HFFc6 (cell line): ENCODE data around the gene ADAM22. TPM values are rescaled to one million over a fixed set of nuclear protein-coding genes. Genes with fewer than 3 reads are reported as not detected.

Experiments
- DNase-seq: peaks from one replicate; pipeline ENCODE4 v3.0.0-alpha.2; 2018
- H3K27ac Mint-ChIP-seq: 2 replicates; pipeline ENCODE4 v1.8.0; 2020; ENCODE audit warnings: mild to moderate bottlenecking, mixed read lengths
- H3K27me3 Mint-ChIP-seq: 2 replicates; pipeline ENCODE4 v1.8.0; 2021; ENCODE audit warnings: mild to moderate bottlenecking, moderate library complexity, mixed read lengths; ENCODE audit not compliant: insufficient read depth
- H3K36me3 Mint-ChIP-seq: 2 replicates; pipeline ENCODE4 v1.8.0; 2021; ENCODE audit warnings: low read depth, mixed read lengths
- H3K4me1 Mint-ChIP-seq: 2 replicates; pipeline ENCODE4 v1.8.0; 2020; ENCODE audit warnings: low read depth, mixed read lengths
- H3K4me3 Mint-ChIP-seq: 2 replicates; pipeline ENCODE4 v1.8.0; 2020; ENCODE audit warnings: mild to moderate bottlenecking, moderate library complexity, mixed read lengths
- H3K9me3 Mint-ChIP-seq: 2 replicates; pipeline ENCODE4 v1.8.0; 2020; ENCODE audit warnings: mild to moderate bottlenecking, mixed read lengths
- total RNA-seq, 6 experiments: library from RNA; stranded (reverse); fragmentation: NEBNext Ultra II Directional; extraction: Animal tissue kit (Norgen Biotek cat#: 25700); gene quantifications; 2 replicates in 1 of 6; 3 replicates in 5 of 6; pipeline ENCODE4 v1.2.3, GENCODE V29; 2021
- TF ChIP-seq, protein P1 (sequence below): fragments of 200-600 bp; sonication (generic); IDR thresholded peaks from 2 replicates; pipeline ENCODE4 v1.5.0; 2021; ENCODE audit warnings: antibody characterized with exemption, mild to moderate bottlenecking

The ADAM22 gene
- total RNA-seq, 6 experiments from 2014 or later, result 0.05 to 0.24 (median 0.12) TPM; not detected in 1

DNA sequence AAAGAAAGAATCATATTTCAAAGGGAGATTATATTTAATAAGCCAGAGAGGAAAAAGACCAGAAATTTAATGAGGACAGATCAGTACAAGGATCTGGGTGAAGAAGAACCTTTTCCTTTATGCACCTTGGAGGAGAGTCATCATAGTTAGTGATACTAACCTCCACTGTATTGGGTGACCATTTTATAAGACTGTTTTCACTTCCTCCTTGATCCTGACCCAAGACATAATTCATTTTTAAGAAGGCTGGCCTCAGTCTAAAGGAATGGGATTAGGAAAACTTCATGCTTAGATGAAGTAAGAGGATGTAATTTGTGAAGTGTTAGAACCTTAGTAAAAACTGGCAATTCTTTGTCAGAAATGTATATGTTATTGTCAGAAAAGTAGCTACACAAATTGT, 68.6 kb downstream of the ADAM22 start:
- Mint-ChIP-seq H3K27me3 (no peaks in the 10 kb centered on the region), H3K4me3 (no peak overlapping the region), H3K4me1 (no peaks in the 10 kb centered on the region), H3K9me3 (peaks cover 14% of the 10 kb centered on the region), H3K36me3 (no peaks in the 10 kb centered on the region), H3K27ac (no peak overlapping the region)
- TF ChIP-seq, protein P1, sequence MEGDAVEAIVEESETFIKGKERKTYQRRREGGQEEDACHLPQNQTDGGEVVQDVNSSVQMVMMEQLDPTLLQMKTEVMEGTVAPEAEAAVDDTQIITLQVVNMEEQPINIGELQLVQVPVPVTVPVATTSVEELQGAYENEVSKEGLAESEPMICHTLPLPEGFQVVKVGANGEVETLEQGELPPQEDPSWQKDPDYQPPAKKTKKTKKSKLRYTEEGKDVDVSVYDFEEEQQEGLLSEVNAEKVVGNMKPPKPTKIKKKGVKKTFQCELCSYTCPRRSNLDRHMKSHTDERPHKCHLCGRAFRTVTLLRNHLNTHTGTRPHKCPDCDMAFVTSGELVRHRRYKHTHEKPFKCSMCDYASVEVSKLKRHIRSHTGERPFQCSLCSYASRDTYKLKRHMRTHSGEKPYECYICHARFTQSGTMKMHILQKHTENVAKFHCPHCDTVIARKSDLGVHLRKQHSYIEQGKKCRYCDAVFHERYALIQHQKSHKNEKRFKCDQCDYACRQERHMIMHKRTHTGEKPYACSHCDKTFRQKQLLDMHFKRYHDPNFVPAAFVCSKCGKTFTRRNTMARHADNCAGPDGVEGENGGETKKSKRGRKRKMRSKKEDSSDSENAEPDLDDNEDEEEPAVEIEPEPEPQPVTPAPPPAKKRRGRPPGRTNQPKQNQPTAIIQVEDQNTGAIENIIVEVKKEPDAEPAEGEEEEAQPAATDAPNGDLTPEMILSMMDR, result no peak
- DNase-seq, result no peak

DNA sequence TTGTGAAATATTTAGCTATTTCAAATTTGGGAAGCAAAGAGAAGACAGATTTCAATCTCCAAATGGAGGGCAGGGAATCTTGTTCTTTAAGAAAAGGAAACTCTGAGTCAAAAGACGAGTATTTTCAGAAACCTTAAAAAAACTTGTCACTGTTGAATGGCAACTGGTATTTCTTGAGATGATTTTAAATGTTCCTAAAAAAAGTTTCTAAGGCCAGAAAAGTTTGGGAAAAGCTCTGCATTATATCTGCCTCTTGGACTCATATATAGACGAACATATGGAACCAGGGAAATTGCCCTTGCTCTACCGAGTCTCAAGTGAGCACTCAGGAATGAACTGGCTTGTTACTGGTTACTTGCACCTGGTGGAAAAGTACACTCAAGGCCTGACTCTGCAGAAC, 69.5 kb downstream of the ADAM22 start:
- Mint-ChIP-seq H3K27ac (no peak overlapping the region), H3K27me3 (no peaks in the 10 kb centered on the region), H3K4me1 (no peaks in the 10 kb centered on the region), H3K9me3 (peaks cover 14% of the 10 kb centered on the region), H3K4me3 (no peak overlapping the region), H3K36me3 (no peaks in the 10 kb centered on the region)
- TF ChIP-seq, protein P1, result no peak
- no peak for DNase-seq

DNA sequence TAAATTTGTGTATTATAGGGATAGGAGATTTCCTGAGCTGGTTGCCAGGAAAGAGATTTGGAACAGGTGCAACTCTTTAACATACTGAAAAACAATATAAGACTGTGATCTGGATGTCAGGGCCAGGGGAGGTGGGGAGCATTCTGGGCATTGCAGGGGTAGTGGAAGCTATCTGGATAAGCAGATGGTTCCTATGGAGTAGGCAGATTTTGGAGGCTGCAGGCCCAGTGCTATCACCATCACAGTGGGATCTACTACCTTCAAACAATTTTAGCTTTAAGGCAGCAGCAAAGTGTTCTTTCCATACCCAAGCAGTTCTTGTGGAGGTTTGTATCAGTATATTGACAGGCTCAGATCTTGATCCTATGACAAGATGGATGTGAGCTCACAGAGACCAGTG, 71.1 kb downstream of the ADAM22 start:
- TF ChIP-seq, protein P1, result no peak
- no peaks in the 10 kb centered on the region for H3K27me3 Mint-ChIP-seq
- peaks cover 16% of the 10 kb centered on the region for H3K9me3 Mint-ChIP-seq
- no peak overlapping the region for H3K27ac Mint-ChIP-seq
- DNase-seq, result no peak
- H3K4me3 Mint-ChIP-seq, result no peak overlapping the region
- no peaks in the 10 kb centered on the region for H3K4me1 Mint-ChIP-seq
- H3K36me3 Mint-ChIP-seq, result no peaks in the 10 kb centered on the region

DNA sequence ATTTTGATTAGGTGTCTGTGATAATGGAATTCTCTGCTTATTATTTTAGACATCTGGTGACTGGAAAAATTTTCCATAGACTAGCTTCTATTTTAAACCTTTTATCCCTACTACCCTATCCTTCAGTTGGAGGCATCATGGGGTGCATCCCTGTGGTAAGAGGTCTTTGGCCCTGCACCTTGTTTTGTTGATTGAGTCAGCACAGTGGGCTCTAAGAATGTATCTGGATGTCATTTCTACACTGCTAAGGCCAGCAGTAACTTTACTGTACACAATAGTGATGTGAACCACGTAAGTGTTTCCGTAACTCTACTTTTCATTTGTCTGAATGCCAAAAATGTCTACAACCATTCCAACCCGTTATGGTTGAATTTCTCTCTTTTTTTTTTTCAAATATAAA, 75.6 kb downstream of the ADAM22 start:
- Mint-ChIP-seq H3K4me1 (no peaks in the 10 kb centered on the region), H3K9me3 (peaks cover 16% of the 10 kb centered on the region), H3K27ac (no peak overlapping the region), H3K36me3 (no peaks in the 10 kb centered on the region), H3K4me3 (no peak overlapping the region), H3K27me3 (no peaks in the 10 kb centered on the region)
- no peak for DNase-seq
- TF ChIP-seq, protein P1, result no peak

DNA sequence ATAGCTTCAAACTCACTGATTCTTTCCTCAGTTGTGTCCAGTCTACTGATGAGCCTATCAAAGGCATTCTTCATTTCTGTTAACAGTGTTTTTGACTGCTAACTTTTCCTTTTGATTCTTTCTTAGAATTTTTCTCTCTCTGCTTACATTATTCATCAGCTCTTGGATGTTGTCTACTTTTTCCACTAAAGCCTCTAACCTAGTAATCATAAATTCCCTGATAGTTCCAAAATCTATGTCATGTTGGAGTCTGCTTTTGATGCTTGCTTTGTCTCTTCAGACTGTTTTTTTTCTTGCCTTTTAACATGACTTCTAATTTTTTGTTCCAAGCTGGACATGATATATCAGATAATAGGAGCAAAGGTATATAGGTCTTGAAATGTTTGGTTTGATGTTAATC, 78.0 kb downstream of the ADAM22 start:
- DNase-seq, result no peak
- Mint-ChIP-seq H3K4me1 (no peaks in the 10 kb centered on the region), H3K27ac (no peak overlapping the region), H3K36me3 (no peaks in the 10 kb centered on the region), H3K27me3 (no peaks in the 10 kb centered on the region), H3K4me3 (no peak overlapping the region), H3K9me3 (peaks cover 7% of the 10 kb centered on the region)
- TF ChIP-seq, protein P1, result no peak

DNA sequence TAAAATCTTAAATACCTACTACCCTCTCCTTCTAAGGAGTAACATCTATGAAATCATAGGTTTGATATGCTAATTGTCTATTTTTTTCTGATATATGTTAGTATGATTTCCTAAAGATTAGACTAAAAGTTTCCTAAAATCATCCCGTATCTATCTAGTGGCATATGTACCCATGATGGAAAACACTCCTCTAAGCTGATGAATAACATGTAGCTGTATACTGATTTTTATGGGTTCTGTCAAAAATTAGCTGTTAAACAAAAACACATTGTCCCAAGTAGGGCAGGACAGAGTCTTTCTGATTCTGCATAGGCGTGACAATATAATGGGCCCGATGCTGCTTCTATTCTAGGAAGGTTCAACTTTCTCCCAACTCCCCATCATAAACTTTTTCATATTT, 79.9 kb downstream of the ADAM22 start:
- H3K36me3 Mint-ChIP-seq, result no peaks in the 10 kb centered on the region
- H3K27ac Mint-ChIP-seq, result no peak overlapping the region
- TF ChIP-seq, protein P1, result no peak
- no peaks in the 10 kb centered on the region for H3K4me1 Mint-ChIP-seq
- no peaks in the 10 kb centered on the region for H3K27me3 Mint-ChIP-seq
- H3K4me3 Mint-ChIP-seq, result no peak overlapping the region
- peaks cover 7% of the 10 kb centered on the region for H3K9me3 Mint-ChIP-seq
- no peak for DNase-seq
